Vagina (tissue), 2 donors: ENCODE data around the gene SYT5. TPM values are rescaled to one million over a fixed set of nuclear protein-coding genes. Genes with fewer than 3 reads are reported as not detected.

Experiments
- DNase-seq, 2 donors: peaks; one replicate each; pipeline ENCODE4 v3.0.0-alpha.2; 2017; ENCODE audit errors: extremely low spot score in 2 of 2
- H3K27ac ChIP-seq: fragments of 200-600 bp; sonication (generic); one replicate; pipeline ENCODE4 v1.5.1; 2019
- H3K27me3 ChIP-seq: fragments of 200-600 bp; sonication (generic); one replicate; pipeline ENCODE4 v1.5.1; 2019
- H3K36me3 ChIP-seq, 2 donors: fragments of 200-600 bp; sonication (generic); one replicate each; pipeline ENCODE4 v1.5.1; 2017 to 2019
- H3K4me1 ChIP-seq: fragments of 200-600 bp; sonication (generic); one replicate; pipeline ENCODE4 v1.5.1; 2019
- H3K4me3 ChIP-seq, 2 donors: fragments of 200-600 bp; sonication (generic); 1 replicate in 1 of 2; 2 replicates in 1 of 2; pipeline ENCODE4 v1.5.1; 2016 to 2019
- H3K9me3 ChIP-seq: fragments of 200-600 bp; sonication (generic); one replicate; pipeline ENCODE4 v1.5.1; 2019
- CTCF ChIP-seq, 3 experiments: fragments of 450-650 bp in 2 of 3; fragments of 200-600 bp in 1 of 3; sonication (generic) in 1 of 3; IDR thresholded peaks; one replicate each; pipeline ENCODE4 v1.5.1; 2017 to 2019; ENCODE audit warnings: antibody characterized with exemption in 3 of 3, mild to moderate bottlenecking in 2 of 3, moderate library complexity in 2 of 3
- POLR2A ChIP-seq, 2 donors: fragments of 450-650 bp; IDR thresholded peaks; one replicate each; pipeline ENCODE4 v1.6.1; 2017; ENCODE audit warnings: antibody characterized with exemption in 2 of 2, mild to moderate bottlenecking in 2 of 2, moderate library complexity in 2 of 2
- POLR2AphosphoS5 ChIP-seq, 2 donors: sonication (generic); formaldehyde crosslinking; IDR thresholded peaks; one replicate each; pipeline ENCODE4 v1.9.0; 2017; ENCODE audit warnings: antibody characterized with exemption in 2 of 2, mild to moderate bottlenecking in 2 of 2, low read depth in 1 of 2; ENCODE audit not compliant: insufficient read depth in 1 of 2
- intact Hi-C: fragments of 100-400 bp; cut with DNase I; formaldehyde crosslinking; loops from one replicate; pipeline ENCODE4 v1.15.1; 2023
- total RNA-seq: library from RNA; depleted of rRNA; stranded (reverse); fragments of >200 nt; gene quantifications from one replicate; pipeline ENCODE4 v1.2.3, GENCODE V29; 2016

The SYT5 gene
- total RNA-seq, 1 donor from 2014 or later: not detected

GRCh38 chr19:55152017-55152416, 28.1 kb downstream of the SYT5 start:
- no peak for DNase-seq
- Histone ChIP-seq H3K4me3 (no peak overlapping the region), H3K4me1 (peaks cover 9% of the 10 kb centered on the region), H3K36me3 (no peaks in the 10 kb centered on the region), H3K27me3 (no peaks in the 10 kb centered on the region), H3K9me3 (no peaks in the 10 kb centered on the region), H3K27ac (no peak overlapping the region)
- TF ChIP-seq POLR2A (IDR thresholded peaks at IDR 0.05) (no peak), POLR2AphosphoS5 (IDR thresholded peaks at IDR 0.05; ENCODE audit: insufficient read depth in 1 of 2, low read depth in 1 of 2) (no peak), CTCF (IDR thresholded peaks at IDR 0.05) (no peak)
- intact Hi-C loops: no loop called here

- DNase-seq: no peak
- TF ChIP-seq POLR2AphosphoS5 (IDR thresholded peaks at IDR 0.05; ENCODE audit: insufficient read depth in 1 of 2, low read depth in 1 of 2): no peak
- TF ChIP-seq POLR2A (IDR thresholded peaks at IDR 0.05): no peak
- no peak for TF ChIP-seq CTCF (IDR thresholded peaks at IDR 0.05)
- H3K27me3 ChIP-seq: peaks cover 4% of the 10 kb centered on the region
- no peak within 1 kb of the TSS for H3K4me3 ChIP-seq
- H3K36me3 ChIP-seq: no peaks in the 10 kb centered on the region
- H3K27ac ChIP-seq: no peak within 1 kb of the TSS
- peaks cover 9% of the 10 kb centered on the region for H3K4me1 ChIP-seq
- intact Hi-C loops: loop anchor here (10.0 kb wide), 2 partner anchors 265 to 355 kb away; no protein-coding TSS in a partner anchor
- no peaks in the 10 kb centered on the region for H3K9me3 ChIP-seq
These were observed 30.7 kb downstream of the SYT5 start, which contains the start of gene TNNT1 for GRCh38 chr19:55149078-55150003. TSS of gene TNNT1 (minus strand) at chr19:55149206. CDS start at chr19:55147157, 2,049 bp downstream.

GRCh38 chr19:55147545-55148251, 32.4 kb downstream of the SYT5 start:
- H3K36me3 ChIP-seq: no peaks in the 10 kb centered on the region
- no peak for DNase-seq

GRCh38 chr19:55146705-55147273, 33.3 kb downstream of the SYT5 start:
- intact Hi-C loops: loop anchor here (10.0 kb wide), 2 partner anchors 268 to 358 kb away; no protein-coding TSS in a partner anchor
- H3K4me3 ChIP-seq: peak overlapping the region; percentile 6 to 22
- H3K27ac ChIP-seq: no peak overlapping the region
- peaks cover 4% of the 10 kb centered on the region for H3K27me3 ChIP-seq
- H3K9me3 ChIP-seq: no peaks in the 10 kb centered on the region
- no peak for DNase-seq
- no peak for TF ChIP-seq POLR2A (IDR thresholded peaks at IDR 0.05)
- no peak for TF ChIP-seq POLR2AphosphoS5 (IDR thresholded peaks at IDR 0.05; ENCODE audit: insufficient read depth in 1 of 2, low read depth in 1 of 2)
- no peak for TF ChIP-seq CTCF (IDR thresholded peaks at IDR 0.05)
- H3K4me1 ChIP-seq: peaks cover 9% of the 10 kb centered on the region
- H3K36me3 ChIP-seq: no peaks in the 10 kb centered on the region

More at GRCh38 chr19:55147545-55148251, 32.4 kb downstream of the SYT5 start:
- no peak overlapping the region for H3K4me3 ChIP-seq
- H3K9me3 ChIP-seq: no peaks in the 10 kb centered on the region
- peaks cover 4% of the 10 kb centered on the region for H3K27me3 ChIP-seq
- H3K4me1 ChIP-seq: peaks cover 9% of the 10 kb centered on the region
- no peak for TF ChIP-seq CTCF (IDR thresholded peaks at IDR 0.05)
- TF ChIP-seq POLR2AphosphoS5 (IDR thresholded peaks at IDR 0.05; ENCODE audit: insufficient read depth in 1 of 2, low read depth in 1 of 2): no peak
- no peak for TF ChIP-seq POLR2A (IDR thresholded peaks at IDR 0.05)
- no peak overlapping the region for H3K27ac ChIP-seq
- intact Hi-C loops: loop anchor here (10.0 kb wide), 2 partner anchors 267 to 357 kb away; no protein-coding TSS in a partner anchor
